OCI-LY3 (cell line): ENCODE results near the gene ZNF778.

Experiments used
- H2AFZ ChIP-seq: fragments of 200-600, 300-600 bp; shearing (Covaris generic); 2 replicates; pipeline ENCODE4 v1.6.0; 2014; ENCODE audit warnings: antibody characterized with exemption, low read depth, low read length
- H3K27ac ChIP-seq: fragments of 200-600, 300-600 bp; sonication (generic); 2 replicates; pipeline ENCODE4 v1.5.1; 2014; ENCODE audit warnings: mild to moderate bottlenecking, low read length, moderate library complexity, mixed read lengths
- H3K27me3 ChIP-seq: fragments of 200-600, 300-600 bp; sonication (generic); 2 replicates; pipeline ENCODE4 v1.6.1; 2014; ENCODE audit warnings: low read depth, low read length, mixed read lengths
- H3K36me3 ChIP-seq: fragments of 200-600, 300-600 bp; sonication (generic); replicated peaks from 2 replicates; pipeline ENCODE3; 2014; ENCODE audit warnings: low read depth, low read length, mixed read lengths
- H3K4me1 ChIP-seq: fragments of 300-600, 200-600 bp; sonication (generic); 2 replicates; pipeline ENCODE4 v1.6.1; 2014; ENCODE audit warnings: low read length, mixed read lengths
- H3K4me2 ChIP-seq: fragments of 200-600, 300-600 bp; sonication (generic); 2 replicates; pipeline ENCODE4 v1.6.1; 2014; ENCODE audit warnings: low read length, mixed read lengths
- H3K4me3 ChIP-seq: fragments of 300-600, 200-600 bp; sonication (generic); 2 replicates; pipeline ENCODE4 v1.5.1; 2014; ENCODE audit warnings: antibody characterized with exemption, mild to moderate bottlenecking, low read length, moderate library complexity
- H3K79me2 ChIP-seq: fragments of 300-600, 200-600 bp; shearing (Covaris generic); 2 replicates; pipeline ENCODE4 v1.6.1; 2014; ENCODE audit warnings: mild to moderate bottlenecking, low read length, mixed read lengths
- H3K9ac ChIP-seq: fragments of 300-600, 200-600 bp; shearing (Covaris generic); 2 replicates; pipeline ENCODE4 v1.6.0; 2014; ENCODE audit warnings: mild to moderate bottlenecking, low read length, moderate library complexity
- H3K9me3 ChIP-seq: fragments of 200-600, 300-600 bp; shearing (Covaris generic); 2 replicates; pipeline ENCODE4 v1.6.1; 2014; ENCODE audit warnings: low read length, mixed read lengths; ENCODE audit not compliant: insufficient read depth
- H4K20me1 ChIP-seq: fragments of 200-600, 300-600 bp; sonication (generic); 2 replicates; pipeline ENCODE4 v1.6.1; 2016; ENCODE audit warnings: low read length, mixed read lengths; ENCODE audit not compliant: insufficient read depth
- CTCF ChIP-seq: fragments of 200-600, 300-600 bp; sonication (generic); IDR thresholded peaks from 2 replicates; pipeline ENCODE4 v1.5.1; 2014; ENCODE audit warnings: antibody characterized with exemption, low read length, low read depth
- EZH2phosphoT487 ChIP-seq: fragments of 200-600 bp; shearing (Covaris generic); IDR thresholded peaks from 2 replicates; pipeline ENCODE4 v1.6.1; 2018; ENCODE audit warnings: antibody characterized with exemption, mixed run types, low read depth

ZNF778 gene

GRCh38 chr16:89281189-89281577, 63.7 kb downstream of the ZNF778 start:
- Histone ChIP-seq H3K36me3 (peaks cover 58% of the 10 kb centered on the region), H3K4me3 (no peak overlapping the region), H3K79me2 (no peaks in the 10 kb centered on the region; the same call in 1 of the 2 replicates), H3K4me1 (no peaks in the 10 kb centered on the region), H2AFZ (no peak overlapping the region), H3K9me3 (no peaks in the 10 kb centered on the region), H3K9ac (no peak overlapping the region), H4K20me1 (no peaks in the 10 kb centered on the region), H3K27me3 (no peaks in the 10 kb centered on the region), H3K27ac (no peak overlapping the region), H3K4me2 (no peak overlapping the region)
- TF ChIP-seq EZH2phosphoT487 (no peak), CTCF (no peak)

- Histone ChIP-seq H3K27me3 (no peaks in the 10 kb centered on the region), H4K20me1 (no peaks in the 10 kb centered on the region), H3K27ac (no peak overlapping the region), H3K9ac (no peak overlapping the region), H3K9me3 (no peaks in the 10 kb centered on the region), H3K4me1 (no peaks in the 10 kb centered on the region), H3K4me3 (no peak overlapping the region), H3K36me3 (peaks cover 64% of the 10 kb centered on the region), H3K79me2 (no peaks in the 10 kb centered on the region; the same call in 1 of the 2 replicates), H3K4me2 (no peak overlapping the region), H2AFZ (no peak overlapping the region)
- no peak for TF ChIP-seq EZH2phosphoT487
- TF ChIP-seq CTCF: no peak
These were observed 64.3 kb downstream of the ZNF778 start for GRCh38 chr16:89281829-89282228.

- H3K9ac ChIP-seq: no peak overlapping the region
- H3K9me3 ChIP-seq: no peaks in the 10 kb centered on the region
- no peaks in the 10 kb centered on the region for H3K4me1 ChIP-seq
- H3K4me2 ChIP-seq: no peak overlapping the region
- no peak overlapping the region for H2AFZ ChIP-seq
- H3K79me2 ChIP-seq: no peaks in the 10 kb centered on the region; the same call in 1 of the 2 replicates
- TF ChIP-seq CTCF: no peak
- no peak for TF ChIP-seq EZH2phosphoT487
- no peak overlapping the region for H3K4me3 ChIP-seq
- no peaks in the 10 kb centered on the region for H3K27me3 ChIP-seq
- no peaks in the 10 kb centered on the region for H4K20me1 ChIP-seq
- peaks cover 65% of the 10 kb centered on the region for H3K36me3 ChIP-seq
- H3K27ac ChIP-seq: no peak overlapping the region
These were observed 65.0 kb downstream of the ZNF778 start for GRCh38 chr16:89282523-89282922.

- H3K27ac ChIP-seq: no peak overlapping the region
- no peak overlapping the region for H3K4me3 ChIP-seq
- no peak overlapping the region for H3K9ac ChIP-seq
- TF ChIP-seq CTCF (no peak), EZH2phosphoT487 (no peak)
- peaks cover 68% of the 10 kb centered on the region for H3K36me3 ChIP-seq
- no peaks in the 10 kb centered on the region for H4K20me1 ChIP-seq
- H3K4me1 ChIP-seq: no peaks in the 10 kb centered on the region
- H2AFZ ChIP-seq: no peak overlapping the region
- no peak overlapping the region for H3K4me2 ChIP-seq
- H3K9me3 ChIP-seq: no peaks in the 10 kb centered on the region
- H3K27me3 ChIP-seq: no peaks in the 10 kb centered on the region
- H3K79me2 ChIP-seq: no peaks in the 10 kb centered on the region; the same call in 1 of the 2 replicates
These were observed 65.9 kb downstream of the ZNF778 start for GRCh38 chr16:89283449-89283848.
